Measurements from ENCODE around the gene MLLT10. TPM values are rescaled to one million over a fixed set of nuclear protein-coding genes. Genes with fewer than 3 reads are reported as not detected.
"Not testable (repeated sequence)": the region's sequence is repeated elsewhere in the genome, so short reads cannot be mapped to it uniquely, and the experiment has no call there.

The MLLT10 gene
- total RNA-seq, 6 experiments from 2014 or later: 21.8 to 25.2 (median 22.9) TPM

DNA sequence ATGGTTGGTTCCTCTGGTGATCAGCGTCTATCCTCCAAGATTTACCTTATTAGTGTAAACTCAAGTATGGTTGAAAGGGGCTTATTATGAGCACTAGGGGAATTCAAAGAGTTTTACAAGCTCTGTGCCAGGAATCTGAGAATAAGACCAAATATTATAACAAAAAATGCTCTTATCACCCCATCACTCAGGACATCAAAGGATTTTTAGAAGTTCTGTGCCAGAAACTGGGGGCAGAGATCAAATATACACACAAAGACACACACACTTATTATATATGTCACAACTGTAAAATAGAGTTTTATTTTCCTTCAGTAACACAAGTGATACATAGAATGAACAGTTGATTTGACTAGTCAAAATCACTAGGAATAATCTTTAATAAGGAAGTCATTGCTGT is 89.3 kb downstream of the MLLT10 start:
- H3K4me1 Mint-ChIP-seq (ENCODE audit: low read depth): peaks cover 6% of the 10 kb centered on the region; the same call in 1 of the 2 replicates
- H3K9me3 Mint-ChIP-seq: no peaks in the 10 kb centered on the region
- peaks cover 28% of the 10 kb centered on the region for H3K36me3 Mint-ChIP-seq (ENCODE audit: low read depth)
- no peak for DNase-seq
- TF ChIP-seq CTCF (IDR thresholded peaks at IDR 0.05): no peak
- H3K27me3 Mint-ChIP-seq (ENCODE audit: insufficient read depth): peaks cover 3% of the 10 kb centered on the region
- H3K4me3 Mint-ChIP-seq: no peak overlapping the region
- H3K27ac Mint-ChIP-seq: no peak overlapping the region

DNA sequence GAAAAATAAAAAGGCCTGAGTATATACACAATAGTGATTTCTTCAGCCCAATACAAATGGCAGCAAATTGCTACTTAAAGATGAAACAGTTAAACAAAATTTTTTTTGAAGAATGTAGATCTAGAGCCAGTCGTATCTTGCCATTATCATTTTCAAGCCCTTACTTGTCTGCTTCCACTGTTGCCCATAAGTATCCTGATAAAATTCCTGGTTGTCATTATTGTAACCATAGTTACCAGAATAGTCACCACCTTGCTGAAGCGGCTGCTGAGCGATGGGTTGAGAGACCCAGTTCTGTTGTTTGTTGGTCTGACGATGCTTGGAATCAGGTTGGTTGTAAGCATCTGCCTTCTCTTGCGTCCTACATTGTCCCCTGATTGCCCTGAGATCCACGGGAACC is 90.4 kb downstream of the MLLT10 start:
- H3K4me1 Mint-ChIP-seq (ENCODE audit: low read depth); H3K27me3 Mint-ChIP-seq (ENCODE audit: insufficient read depth); H3K9me3 Mint-ChIP-seq; DNase-seq; H3K27ac Mint-ChIP-seq; H3K4me3 Mint-ChIP-seq: not testable (repeated sequence)
- peaks cover 25% of the 10 kb centered on the region for H3K36me3 Mint-ChIP-seq (ENCODE audit: low read depth)

GRCh38 chr10:21624951-21625350 is 90.9 kb downstream of the MLLT10 start:
- Mint-ChIP-seq H3K4me3 (no peak overlapping the region), H3K9me3 (no peaks in the 10 kb centered on the region), H3K27ac (no peak overlapping the region), H3K27me3 (ENCODE audit: insufficient read depth) (peaks cover 3% of the 10 kb centered on the region), H3K36me3 (ENCODE audit: low read depth) (peaks cover 31% of the 10 kb centered on the region), H3K4me1 (ENCODE audit: low read depth) (peaks cover 6% of the 10 kb centered on the region; the same call in 1 of the 2 replicates)
- no peak for DNase-seq
- no peak for TF ChIP-seq CTCF (IDR thresholded peaks at IDR 0.05)

GRCh38 chr10:21625623-21626229 is 91.7 kb downstream of the MLLT10 start:
- no peak overlapping the region for H3K4me3 Mint-ChIP-seq
- no peak for TF ChIP-seq CTCF (IDR thresholded peaks at IDR 0.05)
- H3K27ac Mint-ChIP-seq: no peak overlapping the region
- peaks cover 2% of the 10 kb centered on the region for H3K27me3 Mint-ChIP-seq (ENCODE audit: insufficient read depth)
- H3K9me3 Mint-ChIP-seq: no peaks in the 10 kb centered on the region
- H3K36me3 Mint-ChIP-seq (ENCODE audit: low read depth): peaks cover 37% of the 10 kb centered on the region
- no peak for DNase-seq
- H3K4me1 Mint-ChIP-seq (ENCODE audit: low read depth): peaks cover 6% of the 10 kb centered on the region; the same call in 1 of the 2 replicates

DNA sequence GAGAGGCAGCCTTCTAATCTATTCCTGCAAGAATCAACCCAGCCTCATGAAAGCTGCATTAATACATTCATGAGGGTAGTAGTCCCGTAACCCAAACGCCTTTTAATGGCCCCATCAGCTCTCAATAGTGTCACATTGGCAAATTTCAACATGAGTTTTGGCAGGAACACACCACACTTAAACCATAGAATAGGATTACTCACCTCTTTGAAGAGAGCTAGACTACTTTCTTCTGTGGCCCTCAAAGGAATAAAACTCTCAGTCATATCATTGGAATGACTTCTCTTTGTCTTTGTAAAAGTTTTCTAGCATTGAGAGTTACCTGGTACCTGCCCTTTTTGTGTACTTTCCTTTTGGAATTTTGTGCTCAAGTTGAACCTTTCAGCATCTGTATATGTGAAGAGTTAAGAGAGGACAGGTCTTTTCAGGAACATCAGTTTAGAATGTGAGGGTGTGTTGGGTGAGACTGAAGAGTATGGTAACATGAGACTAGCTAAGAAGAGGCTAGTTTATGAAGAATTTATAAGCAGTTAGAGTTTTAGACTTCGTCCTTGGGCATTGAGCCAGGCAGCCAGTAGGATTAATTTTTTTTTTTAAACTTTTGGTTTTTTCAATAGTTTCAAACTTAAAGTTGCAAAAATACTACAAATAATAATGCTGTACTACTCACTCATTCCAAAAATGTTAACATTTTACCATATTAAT is 92.6 kb downstream of the MLLT10 start:
- peaks cover 43% of the 10 kb centered on the region for H3K36me3 Mint-ChIP-seq (ENCODE audit: low read depth)
- TF ChIP-seq CTCF (IDR thresholded peaks at IDR 0.05): no peak
- no peak overlapping the region for H3K27ac Mint-ChIP-seq
- H3K4me1 Mint-ChIP-seq (ENCODE audit: low read depth): peaks cover 10% of the 10 kb centered on the region; the same call in 1 of the 2 replicates
- no peak overlapping the region for H3K4me3 Mint-ChIP-seq
- H3K27me3 Mint-ChIP-seq (ENCODE audit: insufficient read depth): no peaks in the 10 kb centered on the region; the same call in 1 of the 2 replicates
- peak; percentile 7 for DNase-seq
- H3K9me3 Mint-ChIP-seq: no peaks in the 10 kb centered on the region

GRCh38 chr10:21627331-21627730 is 93.3 kb downstream of the MLLT10 start:
- TF ChIP-seq CTCF (IDR thresholded peaks at IDR 0.05): no peak
- H3K36me3 Mint-ChIP-seq (ENCODE audit: low read depth): peaks cover 48% of the 10 kb centered on the region
- H3K4me1 Mint-ChIP-seq (ENCODE audit: low read depth): peaks cover 14% of the 10 kb centered on the region; the same call in 1 of the 2 replicates
- H3K27ac Mint-ChIP-seq: no peak overlapping the region
- no peak overlapping the region for H3K4me3 Mint-ChIP-seq
- no peaks in the 10 kb centered on the region for H3K9me3 Mint-ChIP-seq
- no peaks in the 10 kb centered on the region; the same call in 1 of the 2 replicates for H3K27me3 Mint-ChIP-seq (ENCODE audit: insufficient read depth)
- DNase-seq: no peak

Data from HFFc6 (cell line).